HG03432 (cell line): Measurements from ENCODE around the gene SYNGR3.

Experiments
- ATAC-seq: cut with Tn5 transposase; IDR thresholded peaks from one replicate; pipeline ENCODE4 v1.9.1; 2021; ENCODE audit warnings: mild to moderate bottlenecking, moderate library complexity; ENCODE audit not compliant: unreplicated experiment

The SYNGR3 gene

GRCh38 chr16:2038382-2039231, 48.8 kb downstream of the SYNGR3 start:
- ATAC-seq, result no peak

GRCh38 chr16:2039274-2040031, 49.7 kb downstream of the SYNGR3 start:
- ATAC-seq, result no peak

- no peak for ATAC-seq
Observed at GRCh38 chr16:2040041-2040786, 50.4 kb downstream of the SYNGR3 start.

DNA sequence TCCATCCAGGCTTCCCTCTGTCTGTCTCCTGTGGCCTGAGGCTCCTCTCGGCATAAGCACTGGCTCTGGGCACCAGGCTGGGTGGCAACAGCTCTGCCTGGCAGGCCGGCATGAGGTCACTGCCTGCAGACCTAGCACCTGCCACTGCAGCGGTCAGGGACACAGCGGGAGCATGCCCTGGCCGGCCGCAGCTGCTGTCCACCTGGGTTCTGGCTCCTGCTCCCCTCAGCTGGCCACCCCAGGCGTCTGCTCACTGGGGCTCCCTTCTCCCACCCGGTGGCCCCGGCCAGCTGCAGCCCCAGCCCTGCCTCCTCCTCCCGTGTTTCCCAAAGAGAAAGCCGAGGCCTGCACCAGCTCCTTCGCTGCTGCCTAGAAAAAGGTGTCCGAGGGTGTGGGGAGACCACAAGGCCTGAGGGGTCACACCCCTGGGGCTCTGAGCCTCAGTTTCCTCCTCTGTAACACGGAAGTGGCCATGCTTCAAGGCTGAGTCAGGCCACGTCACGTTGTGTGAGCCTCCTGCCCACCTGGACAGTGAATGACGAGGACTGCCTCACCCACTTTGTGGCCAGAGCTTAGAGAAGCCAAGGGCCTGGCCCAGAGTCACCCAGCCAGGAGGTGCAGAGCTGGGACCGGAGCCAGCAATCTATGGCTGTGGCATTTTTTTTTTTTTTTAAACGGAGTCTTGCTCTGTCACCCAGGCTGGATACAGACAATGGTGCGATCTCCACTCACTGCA, 51.2 kb downstream of the SYNGR3 start:
- no peak for ATAC-seq

GRCh38 chr16:2042171-2042985, 52.6 kb downstream of the SYNGR3 start:
- ATAC-seq, result no peak

GRCh38 chr16:2042986-2043666, 53.4 kb downstream of the SYNGR3 start:
- no peak for ATAC-seq
